ENCODE measurements around the gene PRR3.
"Not testable (repeated sequence)": the region's sequence is repeated elsewhere in the genome, so short reads cannot be mapped to it uniquely, and the experiment has no call there.

PRR3 gene

GRCh38 chr6:30556906-30557682 lies at the start of gene PRR3:
PRR3 (plus strand) TSS chr6:30557295; CDS start chr6:30557345, 50 bp downstream.
- DNase-seq (ENCODE audit: low read depth, low spot score) = peak; percentile 78

GRCh38 chr6:30507849-30508827 lies 49.0 kb upstream of the PRR3 start:
- DNase-seq (ENCODE audit: low read depth, low spot score) = no peak

- no peak for DNase-seq (ENCODE audit: low read depth, low spot score)
These were observed 48.0 kb upstream of the PRR3 start for GRCh38 chr6:30508890-30509736.

GRCh38 chr6:30510419-30511168 lies 46.5 kb upstream of the PRR3 start:
- no peak for DNase-seq (ENCODE audit: low read depth, low spot score)

- no peak for DNase-seq (ENCODE audit: low read depth, low spot score)
These were observed 45.9 kb upstream of the PRR3 start for GRCh38 chr6:30511169-30511546.

GRCh38 chr6:30513451-30513850 lies 43.6 kb upstream of the PRR3 start:
- DNase-seq (ENCODE audit: low read depth, low spot score) = no peak

- DNase-seq (ENCODE audit: low read depth, low spot score) = no peak
These were observed 42.0 kb upstream of the PRR3 start for GRCh38 chr6:30515106-30515505.

- peak; percentile 78 for DNase-seq (ENCODE audit: low read depth, low spot score)
These were observed 40.9 kb upstream of the PRR3 start for GRCh38 chr6:30515944-30516753.

- not testable (repeated sequence) for DNase-seq (ENCODE audit: low read depth, low spot score)
These were observed 40.4 kb upstream of the PRR3 start for GRCh38 chr6:30516754-30517076.

- not testable (repeated sequence) for DNase-seq (ENCODE audit: low read depth, low spot score)
These were observed 39.2 kb upstream of the PRR3 start for GRCh38 chr6:30517767-30518504.

- DNase-seq (ENCODE audit: low read depth, low spot score) = not testable (repeated sequence)
These were observed 38.5 kb upstream of the PRR3 start for GRCh38 chr6:30518505-30519145.

GRCh38 chr6:30520522-30520921 lies 36.6 kb upstream of the PRR3 start:
- no peak for DNase-seq (ENCODE audit: low read depth, low spot score)

GRCh38 chr6:30521082-30521481 lies 36.0 kb upstream of the PRR3 start:
- DNase-seq (ENCODE audit: low read depth, low spot score) = not testable (repeated sequence)

GRCh38 chr6:30521952-30522351 lies 35.1 kb upstream of the PRR3 start:
- DNase-seq (ENCODE audit: low read depth, low spot score) = not testable (repeated sequence)

GRCh38 chr6:30526444-30526843 lies 30.7 kb upstream of the PRR3 start:
- DNase-seq (ENCODE audit: low read depth, low spot score) = not testable (repeated sequence)

GRCh38 chr6:30529349-30529875 lies 27.7 kb upstream of the PRR3 start:
- DNase-seq (ENCODE audit: low read depth, low spot score) = not testable (repeated sequence)

GRCh38 chr6:30530014-30530413 lies 27.1 kb upstream of the PRR3 start:
- no peak for DNase-seq (ENCODE audit: low read depth, low spot score)

- DNase-seq (ENCODE audit: low read depth, low spot score) = no peak
These were observed 23.4 kb upstream of the PRR3 start for GRCh38 chr6:30533460-30534294.

Data from activated CD4-positive, CD25-positive, alpha-beta regulatory T cell treated with anti-CD3 and anti-CD28 coated beads, Interleukin-2, amount 50 U/mL, for 16 hours (primary cell).